SK-N-SH treated with all-trans-retinoic acid at 6 μM for 48 hours (cell line): ENCODE data around the gene NALCN.

Experiments
- ATAC-seq: fragments of 200-7000 bp; cut with Tn5 transposase; 3 replicates; pipeline ENCODE4 v1.9.1; 2020; ENCODE audit warnings: mild to moderate bottlenecking, moderate library complexity
- ARNTL ChIP-seq: fragments of 450-650 bp; formaldehyde crosslinking; IDR thresholded peaks from 2 replicates; pipeline ENCODE4 v1.5.0; 2020; ENCODE audit warnings: low read depth, mild to moderate bottlenecking, moderate library complexity, borderline replicate concordance
- BACH2 ChIP-seq: fragments of 250-450 bp; sonication (Bioruptor Pico); IDR thresholded peaks from 2 replicates; pipeline ENCODE4 v1.9.0; 2021; ENCODE audit warnings: mild to moderate bottlenecking, borderline replicate concordance
- CREB5 ChIP-seq: fragments of 250-450 bp; sonication (Bioruptor Pico); IDR thresholded peaks from 2 replicates; pipeline ENCODE4 v1.5.1; 2020; ENCODE audit warnings: low read depth, mild to moderate bottlenecking, moderate library complexity
- CSDC2 ChIP-seq: fragments of 250-450 bp; sonication (Bioruptor Pico); IDR thresholded peaks from 2 replicates; pipeline ENCODE4 v1.5.0; 2020; ENCODE audit warnings: mild to moderate bottlenecking, moderate library complexity
- CSRNP3 ChIP-seq: fragments of 250-450 bp; sonication (Bioruptor Pico); IDR thresholded peaks from 2 replicates; pipeline ENCODE4 v1.5.1; 2021; ENCODE audit warnings: mild to moderate bottlenecking, moderate library complexity
- ESRRG ChIP-seq: fragments of 250-450 bp; sonication (Bioruptor Pico); IDR thresholded peaks from 2 replicates; pipeline ENCODE4 v1.6.1; 2021; ENCODE audit warnings: mild to moderate bottlenecking
- GLIS3 ChIP-seq: fragments of 250-450 bp; sonication (Bioruptor Pico); IDR thresholded peaks from 2 replicates; pipeline ENCODE4 v1.5.0; 2020; ENCODE audit warnings: mild to moderate bottlenecking, moderate library complexity
- ISL1 ChIP-seq: fragments of 250-450 bp; sonication (Bioruptor Pico); IDR thresholded peaks from 2 replicates; pipeline ENCODE4 v2.1.2; 2022; ENCODE audit warnings: mild to moderate bottlenecking, moderate library complexity
- OSR1 ChIP-seq: fragments of 250-450 bp; sonication (Bioruptor Pico); IDR thresholded peaks from 2 replicates; pipeline ENCODE4 v1.8.0; 2022; ENCODE audit warnings: moderate library complexity, mild to moderate bottlenecking, inconsistent platforms
- PATZ1 ChIP-seq: fragments of 250-450 bp; sonication (Bioruptor Pico); IDR thresholded peaks from 2 replicates; pipeline ENCODE4 v1.8.0; 2020; ENCODE audit warnings: mild to moderate bottlenecking, moderate library complexity, borderline replicate concordance
- POU6F1 ChIP-seq: fragments of 250-450 bp; sonication (Bioruptor Pico); IDR thresholded peaks from 2 replicates; pipeline ENCODE4 v1.8.0; 2021; ENCODE audit warnings: low read depth, mild to moderate bottlenecking, moderate library complexity, borderline replicate concordance
- PPARA ChIP-seq: fragments of 250-450 bp; sonication (Bioruptor Pico); IDR thresholded peaks from 2 replicates; pipeline ENCODE4 v1.5.0; 2020; ENCODE audit warnings: mild to moderate bottlenecking, borderline replicate concordance
- RARB ChIP-seq: fragments of 250-450 bp; sonication (Bioruptor Pico); IDR thresholded peaks from 2 replicates; pipeline ENCODE4 v1.8.0; 2021; ENCODE audit warnings: mild to moderate bottlenecking, moderate library complexity
- SNAI2 ChIP-seq: fragments of 250-450 bp; sonication (Bioruptor Pico); IDR thresholded peaks from 2 replicates; pipeline ENCODE4 v1.5.0; 2020; ENCODE audit warnings: mild to moderate bottlenecking, moderate library complexity
- TCF4 ChIP-seq: fragments of 250-450 bp; sonication (Bioruptor Pico); IDR thresholded peaks from 2 replicates; pipeline ENCODE4 v1.8.0; 2021; ENCODE audit warnings: mild to moderate bottlenecking, moderate library complexity, borderline replicate concordance
- TOX ChIP-seq: fragments of 250-450 bp; sonication (Bioruptor Pico); IDR thresholded peaks from 2 replicates; pipeline ENCODE4 v1.8.0; 2021; ENCODE audit warnings: mild to moderate bottlenecking, moderate library complexity, borderline replicate concordance
- TSHZ2 ChIP-seq: fragments of 250-450 bp; sonication (Bioruptor Pico); IDR thresholded peaks from 2 replicates; pipeline ENCODE4 v1.5.0; 2020; ENCODE audit warnings: mild to moderate bottlenecking, moderate library complexity
- ZFP3 ChIP-seq: fragments of 250-450 bp; sonication (Bioruptor Pico); IDR thresholded peaks from 2 replicates; pipeline ENCODE4 v1.5.0; 2020; ENCODE audit warnings: mild to moderate bottlenecking, moderate library complexity
- ZNF565 ChIP-seq: fragments of 450-650 bp; formaldehyde crosslinking; conservative IDR thresholded peaks from 2 replicates; pipeline ENCODE4 v1.5.0; 2020; ENCODE audit warnings: low read depth, mild to moderate bottlenecking, moderate library complexity

The NALCN gene

GRCh38 chr13:101447852-101448251 is 31.5 kb upstream of the NALCN start:
- ATAC-seq: no peak
- TF ChIP-seq CREB5 (CRISPR knock-in tag): no peak
- no peak for TF ChIP-seq PATZ1 (CRISPR knock-in tag)
- no peak for TF ChIP-seq ARNTL
- no peak for TF ChIP-seq POU6F1 (CRISPR knock-in tag)
- TF ChIP-seq SNAI2 (CRISPR knock-in tag): no peak
- no peak for TF ChIP-seq ISL1 (CRISPR knock-in tag)
- no peak for TF ChIP-seq PPARA (CRISPR knock-in tag)
- TF ChIP-seq ESRRG (CRISPR knock-in tag): no peak
- TF ChIP-seq OSR1 (CRISPR knock-in tag): no peak
- TF ChIP-seq TSHZ2 (CRISPR knock-in tag): no peak
- no peak for TF ChIP-seq ZNF565 (CRISPR knock-in tag)
- TF ChIP-seq ZFP3 (CRISPR knock-in tag): no peak

GRCh38 chr13:101434486-101434885 is 18.2 kb upstream of the NALCN start:
- no peak for ATAC-seq
- TF ChIP-seq TOX (CRISPR knock-in tag) (no peak), ZFP3 (CRISPR knock-in tag) (no peak), POU6F1 (CRISPR knock-in tag) (no peak), CSRNP3 (CRISPR knock-in tag) (no peak), BACH2 (CRISPR knock-in tag) (no peak), TCF4 (CRISPR knock-in tag) (no peak), OSR1 (CRISPR knock-in tag) (no peak), SNAI2 (CRISPR knock-in tag) (no peak), ESRRG (CRISPR knock-in tag) (no peak), GLIS3 (CRISPR knock-in tag) (no peak), CSDC2 (CRISPR knock-in tag) (no peak), ARNTL (no peak), PPARA (CRISPR knock-in tag) (no peak)

GRCh38 chr13:101433895-101434294 is 17.6 kb upstream of the NALCN start:
- ATAC-seq: peak; percentile 28; the same call in 1 of the 3 replicates
- no peak for TF ChIP-seq RARB (CRISPR knock-in tag)
- TF ChIP-seq GLIS3 (CRISPR knock-in tag): no peak
- no peak for TF ChIP-seq ZNF565 (CRISPR knock-in tag)
- TF ChIP-seq ISL1 (CRISPR knock-in tag): no peak
- TF ChIP-seq, all 23 proteins: peak for 0
